SK-N-SH treated with all-trans-retinoic acid at 6 μM for 48 hours (cell line): Measurements from ENCODE around the gene ZBTB16.

Experiments
- ATAC-seq: fragments of 200-7000 bp; cut with Tn5 transposase; 3 replicates; pipeline ENCODE4 v1.9.1; 2020; ENCODE audit warnings: mild to moderate bottlenecking, moderate library complexity
- ARNTL ChIP-seq: fragments of 450-650 bp; formaldehyde crosslinking; IDR thresholded peaks from 2 replicates; pipeline ENCODE4 v1.5.0; 2020; ENCODE audit warnings: low read depth, mild to moderate bottlenecking, moderate library complexity, borderline replicate concordance
- BACH2 ChIP-seq: fragments of 250-450 bp; sonication (Bioruptor Pico); IDR thresholded peaks from 2 replicates; pipeline ENCODE4 v1.9.0; 2021; ENCODE audit warnings: mild to moderate bottlenecking, borderline replicate concordance
- CREB5 ChIP-seq: fragments of 250-450 bp; sonication (Bioruptor Pico); IDR thresholded peaks from 2 replicates; pipeline ENCODE4 v1.5.1; 2020; ENCODE audit warnings: low read depth, mild to moderate bottlenecking, moderate library complexity
- CSDC2 ChIP-seq: fragments of 250-450 bp; sonication (Bioruptor Pico); IDR thresholded peaks from 2 replicates; pipeline ENCODE4 v1.5.0; 2020; ENCODE audit warnings: mild to moderate bottlenecking, moderate library complexity
- ESRRG ChIP-seq: fragments of 250-450 bp; sonication (Bioruptor Pico); IDR thresholded peaks from 2 replicates; pipeline ENCODE4 v1.6.1; 2021; ENCODE audit warnings: mild to moderate bottlenecking
- ISL1 ChIP-seq: fragments of 250-450 bp; sonication (Bioruptor Pico); IDR thresholded peaks from 2 replicates; pipeline ENCODE4 v2.1.2; 2022; ENCODE audit warnings: mild to moderate bottlenecking, moderate library complexity
- OSR1 ChIP-seq: fragments of 250-450 bp; sonication (Bioruptor Pico); IDR thresholded peaks from 2 replicates; pipeline ENCODE4 v1.8.0; 2022; ENCODE audit warnings: moderate library complexity, mild to moderate bottlenecking, inconsistent platforms
- PPARA ChIP-seq: fragments of 250-450 bp; sonication (Bioruptor Pico); IDR thresholded peaks from 2 replicates; pipeline ENCODE4 v1.5.0; 2020; ENCODE audit warnings: mild to moderate bottlenecking, borderline replicate concordance
- SNAI2 ChIP-seq: fragments of 250-450 bp; sonication (Bioruptor Pico); IDR thresholded peaks from 2 replicates; pipeline ENCODE4 v1.5.0; 2020; ENCODE audit warnings: mild to moderate bottlenecking, moderate library complexity
- TCF4 ChIP-seq: fragments of 250-450 bp; sonication (Bioruptor Pico); IDR thresholded peaks from 2 replicates; pipeline ENCODE4 v1.8.0; 2021; ENCODE audit warnings: mild to moderate bottlenecking, moderate library complexity, borderline replicate concordance
- TOX ChIP-seq: fragments of 250-450 bp; sonication (Bioruptor Pico); IDR thresholded peaks from 2 replicates; pipeline ENCODE4 v1.8.0; 2021; ENCODE audit warnings: mild to moderate bottlenecking, moderate library complexity, borderline replicate concordance
- TSHZ2 ChIP-seq: fragments of 250-450 bp; sonication (Bioruptor Pico); IDR thresholded peaks from 2 replicates; pipeline ENCODE4 v1.5.0; 2020; ENCODE audit warnings: mild to moderate bottlenecking, moderate library complexity
- ZC3H10 ChIP-seq: fragments of 250-450 bp; sonication (Bioruptor Pico); IDR thresholded peaks from 2 replicates; pipeline ENCODE4 v1.5.1; 2021; ENCODE audit warnings: mild to moderate bottlenecking, moderate library complexity
- ZFP3 ChIP-seq: fragments of 250-450 bp; sonication (Bioruptor Pico); IDR thresholded peaks from 2 replicates; pipeline ENCODE4 v1.5.0; 2020; ENCODE audit warnings: mild to moderate bottlenecking, moderate library complexity
- ZFP30 ChIP-seq: fragments of 450-650 bp; formaldehyde crosslinking; IDR thresholded peaks from 2 replicates; pipeline ENCODE4 v1.5.0; 2022; ENCODE audit warnings: mild to moderate bottlenecking, moderate library complexity
- ZNF565 ChIP-seq: fragments of 450-650 bp; formaldehyde crosslinking; conservative IDR thresholded peaks from 2 replicates; pipeline ENCODE4 v1.5.0; 2020; ENCODE audit warnings: low read depth, mild to moderate bottlenecking, moderate library complexity
- ZNF70 ChIP-seq: fragments of 450-650 bp; formaldehyde crosslinking; IDR thresholded peaks from 2 replicates; pipeline ENCODE4 v1.5.0; 2020; ENCODE audit warnings: mild to moderate bottlenecking, moderate library complexity
- TF ChIP-seq, protein P1 (sequence below): fragments of 250-450 bp; sonication (Bioruptor Pico); IDR thresholded peaks from 2 replicates; pipeline ENCODE4 v1.8.0; 2020; ENCODE audit warnings: mild to moderate bottlenecking, moderate library complexity, borderline replicate concordance

The ZBTB16 gene

DNA sequence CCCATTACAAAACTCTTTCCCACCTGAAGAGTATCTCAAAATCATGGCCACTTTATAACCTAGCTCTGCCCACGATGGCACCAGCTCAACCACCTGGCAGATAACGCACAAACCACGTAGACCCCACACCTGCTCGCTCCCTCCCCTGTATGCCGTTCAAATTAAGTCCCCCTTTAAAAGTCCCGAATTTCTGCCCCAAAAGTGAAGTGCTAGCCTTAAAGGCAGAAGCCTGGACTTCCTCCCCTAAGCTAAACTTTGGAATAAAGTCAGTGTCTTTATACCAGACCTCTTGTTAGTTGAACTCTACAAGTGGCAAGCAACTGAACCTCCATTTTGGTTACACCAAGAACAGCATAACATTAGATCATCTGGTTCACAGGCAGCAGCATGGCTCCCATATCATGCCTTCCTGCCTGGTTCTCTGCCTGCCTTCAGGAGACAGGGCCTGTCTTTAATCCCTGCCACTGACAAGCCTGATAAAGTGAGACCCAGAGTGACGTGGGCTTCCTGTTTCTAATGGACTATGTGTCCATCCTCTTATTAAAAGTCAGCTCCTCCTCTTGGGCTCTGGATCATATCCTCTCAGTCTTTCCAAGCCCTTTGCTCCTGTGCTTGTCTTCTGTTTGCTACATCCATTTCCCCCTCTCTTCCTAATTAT lies 204.1 kb downstream of the ZBTB16 start (continued):
- no peak for TF ChIP-seq TSHZ2 (CRISPR knock-in tag)
- no peak for TF ChIP-seq ZNF70 (CRISPR knock-in tag)
- TF ChIP-seq OSR1 (CRISPR knock-in tag) = no peak
- no peak for TF ChIP-seq BACH2 (CRISPR knock-in tag)
- no peak for TF ChIP-seq ZFP3

GRCh38 chr11:114264381-114264780 lies 204.9 kb downstream of the ZBTB16 start:
- no peak for ATAC-seq

GRCh38 chr11:114265122-114265878 lies 205.8 kb downstream of the ZBTB16 start:
- ATAC-seq = no peak
- no peak for TF ChIP-seq ZNF565 (CRISPR knock-in tag)
- TF ChIP-seq, all 23 proteins: peak for 0

More at GRCh38 chr11:114264381-114264780, 204.9 kb downstream of the ZBTB16 start:
- TF ChIP-seq TOX = no peak

DNA sequence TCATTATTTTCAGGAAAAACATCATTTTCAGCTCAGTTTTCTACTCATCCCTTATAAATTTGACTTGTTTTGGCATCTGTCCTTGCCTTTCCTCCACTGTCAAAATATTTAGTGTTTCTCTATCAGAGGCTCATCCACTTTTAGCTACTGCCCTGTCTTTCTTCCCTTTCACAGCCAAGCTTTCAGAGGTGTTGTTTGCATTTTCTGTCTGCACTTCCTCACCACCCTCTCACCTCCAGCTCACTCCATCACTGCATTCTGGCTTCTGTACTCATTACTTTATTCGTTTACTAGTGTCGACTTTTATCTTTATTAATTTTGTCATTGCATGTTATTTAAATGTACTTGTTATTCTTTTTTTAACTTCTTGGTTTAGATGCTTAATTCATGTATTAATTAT lies 210.0 kb downstream of the ZBTB16 start:
- no peak for TF ChIP-seq ZNF565 (CRISPR knock-in tag)
- no peak for TF ChIP-seq ZNF70 (CRISPR knock-in tag)
- no peak for TF ChIP-seq TSHZ2 (CRISPR knock-in tag)
- TF ChIP-seq TCF4 (CRISPR knock-in tag) = no peak
- TF ChIP-seq ZFP30 (CRISPR knock-in tag) = no peak
- no peak for TF ChIP-seq ESRRG (CRISPR knock-in tag)
- TF ChIP-seq TOX = no peak
- no peak for TF ChIP-seq ZC3H10 (CRISPR knock-in tag)
- TF ChIP-seq, protein P1, sequence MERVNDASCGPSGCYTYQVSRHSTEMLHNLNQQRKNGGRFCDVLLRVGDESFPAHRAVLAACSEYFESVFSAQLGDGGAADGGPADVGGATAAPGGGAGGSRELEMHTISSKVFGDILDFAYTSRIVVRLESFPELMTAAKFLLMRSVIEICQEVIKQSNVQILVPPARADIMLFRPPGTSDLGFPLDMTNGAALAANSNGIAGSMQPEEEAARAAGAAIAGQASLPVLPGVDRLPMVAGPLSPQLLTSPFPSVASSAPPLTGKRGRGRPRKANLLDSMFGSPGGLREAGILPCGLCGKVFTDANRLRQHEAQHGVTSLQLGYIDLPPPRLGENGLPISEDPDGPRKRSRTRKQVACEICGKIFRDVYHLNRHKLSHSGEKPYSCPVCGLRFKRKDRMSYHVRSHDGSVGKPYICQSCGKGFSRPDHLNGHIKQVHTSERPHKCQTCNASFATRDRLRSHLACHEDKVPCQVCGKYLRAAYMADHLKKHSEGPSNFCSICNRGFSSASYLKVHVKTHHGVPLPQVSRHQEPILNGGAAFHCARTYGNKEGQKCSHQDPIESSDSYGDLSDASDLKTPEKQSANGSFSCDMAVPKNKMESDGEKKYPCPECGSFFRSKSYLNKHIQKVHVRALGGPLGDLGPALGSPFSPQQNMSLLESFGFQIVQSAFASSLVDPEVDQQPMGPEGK (CRISPR knock-in tag) = no peak

DNA sequence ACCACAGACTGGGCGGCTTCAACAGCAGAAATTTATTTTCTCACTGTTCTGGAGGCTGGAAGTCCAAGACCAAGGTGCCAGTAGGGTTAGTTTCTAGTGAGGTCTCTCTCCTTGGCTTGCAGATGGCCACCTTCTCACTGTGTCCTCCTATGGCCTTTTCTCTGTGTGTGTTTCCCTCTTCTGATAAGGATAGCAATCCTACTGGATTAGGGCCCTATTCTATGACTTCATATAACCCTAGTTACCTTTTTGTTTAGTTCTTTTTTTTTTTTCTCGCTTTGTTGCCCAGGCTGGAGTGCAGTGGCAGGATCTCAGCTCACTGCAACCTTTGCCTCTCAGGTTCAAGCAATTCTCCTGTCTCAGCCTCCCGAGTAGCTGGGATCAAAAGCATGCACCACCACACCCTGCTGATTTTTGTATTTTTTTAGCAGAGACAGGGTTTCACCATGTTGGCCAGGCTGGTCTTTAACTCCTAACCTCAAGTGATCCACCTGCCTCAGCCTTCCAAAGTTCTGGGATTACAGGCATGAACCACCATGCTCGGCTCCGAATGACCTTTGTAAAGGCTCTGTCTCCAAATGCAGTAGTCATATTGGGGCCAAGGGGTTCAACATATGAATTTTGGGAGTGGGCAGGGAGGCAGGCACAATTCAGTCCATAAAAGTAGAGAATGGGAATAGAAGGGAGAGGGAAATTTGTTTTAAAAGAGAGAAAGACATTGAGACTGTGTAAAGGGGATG lies 211.2 kb downstream of the ZBTB16 start:
- no peak for ATAC-seq
- no peak for TF ChIP-seq CSDC2 (CRISPR knock-in tag)
- no peak for TF ChIP-seq ISL1
- no peak for TF ChIP-seq BACH2 (CRISPR knock-in tag)
- TF ChIP-seq CREB5 (CRISPR knock-in tag) = no peak
- no peak for TF ChIP-seq ARNTL (CRISPR knock-in tag)
- no peak for TF ChIP-seq PPARA
- TF ChIP-seq SNAI2 (CRISPR knock-in tag) = no peak
- TF ChIP-seq OSR1 (CRISPR knock-in tag) = no peak
- no peak for TF ChIP-seq TSHZ2 (CRISPR knock-in tag)
- TF ChIP-seq ESRRG (CRISPR knock-in tag) = no peak

More for the DNA sequence above, 210.0 kb downstream of the ZBTB16 start:
- no peak for ATAC-seq
